GM10248 (cell line): ENCODE results near the gene LRRC41.

Source experiments
- CTCF ChIA-PET: fragments of 300-600 bp; sonication (Branson Sonifier 250); formaldehyde crosslinking; extraction: SDS; loops from one replicate; lab custom pipeline; 2021; ENCODE audit warnings: antibody characterized with exemption; lab: Yijun Ruan, JAX
- POLR2A ChIA-PET: fragments of 350-650 bp; sonication (Branson Sonifier 250); formaldehyde crosslinking; extraction: SDS; loops from one replicate; lab custom pipeline; 2020; ENCODE audit warnings: antibody characterized with exemption; lab: Yijun Ruan, JAX
- DNase-seq: peaks from one replicate; pipeline ENCODE4 v3.0.0; 2012; ENCODE audit errors: extremely low spot score
- TF ChIP-seq, protein P1 (sequence below): IDR thresholded peaks from 2 replicates; pipeline ENCODE4 v1.5.1; 2012; ENCODE audit warnings: mild to moderate bottlenecking, low read depth; ENCODE audit errors: extremely low read depth, missing control alignments, control extremely low read depth

LRRC41 gene

GRCh38 chr1:46295306-46295705 lies 8.1 kb downstream of the LRRC41 start:
- TF ChIP-seq, protein P1, sequence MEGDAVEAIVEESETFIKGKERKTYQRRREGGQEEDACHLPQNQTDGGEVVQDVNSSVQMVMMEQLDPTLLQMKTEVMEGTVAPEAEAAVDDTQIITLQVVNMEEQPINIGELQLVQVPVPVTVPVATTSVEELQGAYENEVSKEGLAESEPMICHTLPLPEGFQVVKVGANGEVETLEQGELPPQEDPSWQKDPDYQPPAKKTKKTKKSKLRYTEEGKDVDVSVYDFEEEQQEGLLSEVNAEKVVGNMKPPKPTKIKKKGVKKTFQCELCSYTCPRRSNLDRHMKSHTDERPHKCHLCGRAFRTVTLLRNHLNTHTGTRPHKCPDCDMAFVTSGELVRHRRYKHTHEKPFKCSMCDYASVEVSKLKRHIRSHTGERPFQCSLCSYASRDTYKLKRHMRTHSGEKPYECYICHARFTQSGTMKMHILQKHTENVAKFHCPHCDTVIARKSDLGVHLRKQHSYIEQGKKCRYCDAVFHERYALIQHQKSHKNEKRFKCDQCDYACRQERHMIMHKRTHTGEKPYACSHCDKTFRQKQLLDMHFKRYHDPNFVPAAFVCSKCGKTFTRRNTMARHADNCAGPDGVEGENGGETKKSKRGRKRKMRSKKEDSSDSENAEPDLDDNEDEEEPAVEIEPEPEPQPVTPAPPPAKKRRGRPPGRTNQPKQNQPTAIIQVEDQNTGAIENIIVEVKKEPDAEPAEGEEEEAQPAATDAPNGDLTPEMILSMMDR: no peak
- ChIA-PET CTCF (interaction anchor here (0.6 to 2.1 kb wide), 3 partner anchors 11 to 388 kb away, joined by 3 to 6 read pairs (median 3); no protein-coding TSS in a partner anchor), POLR2A (interaction anchor here (0.6 kb wide), 1 partner anchor 58 kb away, joined by 3 read pairs; no protein-coding TSS in a partner anchor)
- no peak for DNase-seq

DNA sequence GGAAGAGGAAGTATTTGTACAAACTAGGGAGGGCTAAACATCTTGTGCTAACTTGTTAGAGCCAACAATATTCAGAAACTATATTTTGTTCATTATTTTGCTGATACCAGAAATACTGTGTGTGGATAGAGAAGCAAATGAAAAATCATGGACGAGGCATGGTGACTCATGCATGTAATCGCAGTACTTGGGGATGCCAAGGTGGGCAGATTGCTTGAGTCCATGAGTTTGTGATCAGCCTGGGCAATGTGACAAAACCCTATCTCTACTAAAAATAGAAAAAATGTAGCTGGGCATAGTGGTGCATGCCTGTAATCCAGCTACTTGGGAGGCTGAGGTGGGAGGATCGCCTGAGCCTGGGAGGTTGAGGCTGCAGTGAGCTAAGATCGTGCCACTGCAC lies 13.4 kb downstream of the LRRC41 start:
- TF ChIP-seq, protein P1: no peak
- no peak for DNase-seq
- CTCF ChIA-PET: interaction anchor here (1.1 to 2.2 kb wide), 3 partner anchors 11 to 66 kb away, joined by 3 to 7 read pairs (median 5); no protein-coding TSS in a partner anchor
- POLR2A ChIA-PET: no interaction called here

GRCh38 chr1:46289134-46289494 lies 14.3 kb downstream of the LRRC41 start:
- ChIA-PET CTCF (interaction anchor here (1.9 kb wide), 1 partner anchor 45 kb away, joined by 4 read pairs; no protein-coding TSS in a partner anchor), POLR2A (no interaction called here)
- no peak for DNase-seq

DNA sequence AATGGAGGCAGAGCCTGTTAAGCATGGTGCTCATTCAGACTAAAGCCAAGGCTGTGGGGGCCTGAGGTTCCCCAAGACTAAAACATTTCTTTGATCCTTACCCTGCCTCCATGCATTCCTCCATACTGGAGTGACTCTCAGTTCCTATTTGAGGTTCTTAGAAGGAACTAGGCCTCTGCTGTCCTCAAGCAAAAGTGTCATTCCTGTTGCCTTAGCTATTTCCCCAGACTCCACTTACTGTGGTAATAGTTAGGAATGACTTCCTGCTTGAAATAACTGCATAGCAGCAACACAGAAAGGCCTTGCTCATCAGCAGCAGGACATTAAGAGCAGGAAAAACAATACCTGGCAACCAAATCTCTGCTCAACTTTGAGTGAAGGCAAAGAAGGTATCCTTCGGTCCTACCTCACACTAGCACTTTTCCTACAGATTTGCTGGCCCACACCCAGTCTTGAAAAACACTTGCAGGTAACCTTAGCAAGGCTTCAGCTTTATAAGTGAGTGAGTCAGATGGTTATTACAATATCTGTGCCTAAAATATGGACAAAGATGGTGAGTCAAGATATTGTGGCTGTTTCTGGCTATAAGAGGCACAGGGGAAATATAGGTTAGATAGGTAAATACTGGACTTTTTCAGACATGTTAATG lies 14.8 kb downstream of the LRRC41 start:
- TF ChIP-seq, protein P1: no peak
- POLR2A ChIA-PET: no interaction called here
- no peak for DNase-seq
- CTCF ChIA-PET: interaction anchor here (1.0 to 1.9 kb wide), 4 partner anchors 8 to 60 kb away, joined by 3 to 6 read pairs (median 4); no protein-coding TSS in a partner anchor

More at GRCh38 chr1:46289134-46289494, 14.3 kb downstream of the LRRC41 start:
- TF ChIP-seq, protein P1: no peak

- CTCF ChIA-PET: interaction anchor here (1.0 to 1.8 kb wide), 6 partner anchors 9 to 62 kb away, joined by 3 to 6 read pairs (median 4); no protein-coding TSS in a partner anchor
- no peak for DNase-seq
- POLR2A ChIA-PET: interaction anchor here (1.0 kb wide), 1 partner anchor 8 kb away, joined by 4 read pairs; no protein-coding TSS in a partner anchor
- TF ChIP-seq, protein P1: no peak
Observed at GRCh38 chr1:46285730-46286477, 17.5 kb downstream of the LRRC41 start.
